OCI-LY1 (cell line): ENCODE measurements around the gene TCF7.

ENCODE experiments used
- CTCF ChIP-seq: fragments of 200-600 bp; sonication (generic), shearing (Covaris generic); IDR thresholded peaks from 2 replicates; pipeline ENCODE4 v1.5.1; 2017; ENCODE audit warnings: mild to moderate bottlenecking, antibody characterized with exemption, low read length, moderate library complexity, mixed read lengths
- EZH2 ChIP-seq: fragments of 200-600 bp; sonication (generic), shearing (Covaris generic); IDR thresholded peaks from 2 replicates; pipeline ENCODE4 v1.8.0; 2017; ENCODE audit warnings: borderline replicate concordance, mixed run types, mild to moderate bottlenecking, antibody characterized with exemption, low read length, moderate library complexity, mixed read lengths

GRCh38 chr5:134142052-134142451, 27.6 kb downstream of the TCF7 start:
- TF ChIP-seq CTCF, result no peak
- TF ChIP-seq EZH2, result no peak
